MCF 10A (cell line): Measurements from ENCODE around the gene CYTH1. TPM values are rescaled to one million over a fixed set of nuclear protein-coding genes. Genes with fewer than 3 reads are reported as not detected.

Experiments used
- BruUV-seq: library from RNA; stranded (reverse); fragments of 400-500 nt; replicated peaks from 2 replicates; lab custom pipeline; 2021; lab: Mats Ljungman, UMichigan
- CTCF ChIA-PET: fragments of 300-600 bp; sonication (Branson Sonifier 250); formaldehyde crosslinking; extraction: SDS; loops from one replicate; lab custom pipeline; 2021; ENCODE audit warnings: antibody characterized with exemption, inconsistent platforms; lab: Yijun Ruan, JAX
- POLR2A ChIA-PET: fragments of 300-600, 350-650 bp; sonication (Branson Sonifier 250); formaldehyde crosslinking; extraction: SDS; loops from one replicate; lab custom pipeline; 2020; ENCODE audit warnings: antibody characterized with exemption, inconsistent platforms; lab: Yijun Ruan, JAX
- DNase-seq: peaks from one replicate; pipeline ENCODE4 v3.0.0-alpha.2; 2018; ENCODE audit not compliant: unreplicated experiment
- H3K27ac Mint-ChIP-seq: one replicate; pipeline ENCODE4 v1.8.0; 2022; ENCODE audit warnings: mild to moderate bottlenecking, low read depth, mixed read lengths; ENCODE audit not compliant: unreplicated experiment
- H3K27me3 Mint-ChIP-seq: one replicate; pipeline ENCODE4 v1.8.0; 2022; ENCODE audit warnings: mixed read lengths; ENCODE audit not compliant: insufficient read depth, unreplicated experiment
- H3K36me3 Mint-ChIP-seq: one replicate; pipeline ENCODE4 v1.8.0; 2022; ENCODE audit warnings: mild to moderate bottlenecking, moderate library complexity, mixed read lengths; ENCODE audit not compliant: insufficient read depth, unreplicated experiment
- H3K4me1 Mint-ChIP-seq: one replicate; pipeline ENCODE4 v1.8.0; 2022; ENCODE audit warnings: mixed read lengths; ENCODE audit not compliant: insufficient read depth, unreplicated experiment
- H3K4me3 Mint-ChIP-seq: one replicate; pipeline ENCODE4 v1.8.0; 2022; ENCODE audit warnings: mild to moderate bottlenecking, moderate library complexity, mixed read lengths; ENCODE audit not compliant: unreplicated experiment
- H3K9me3 Mint-ChIP-seq: one replicate; pipeline ENCODE4 v1.8.0; 2022; ENCODE audit warnings: mixed read lengths; ENCODE audit not compliant: unreplicated experiment
- intact Hi-C: fragments of 100-400 bp; cut with micrococcal nuclease; formaldehyde crosslinking; loops from 2 replicates; pipeline ENCODE4 v1.14.1; 2022
- total RNA-seq: library from RNA; stranded (reverse); gene quantifications from 2 replicates; pipeline ENCODE4 v1.2.3, GENCODE V29; 2022
- TF ChIP-seq, protein P1 (sequence below): fragments of 200-600 bp; IDR thresholded peaks from one replicate; pipeline ENCODE4 v1.8.0; 2022; ENCODE audit warnings: antibody characterized with exemption, mild to moderate bottlenecking; ENCODE audit not compliant: unreplicated experiment

The CYTH1 gene
- total RNA-seq, 1 experiment from 2014 or later = 38.5 TPM

DNA sequence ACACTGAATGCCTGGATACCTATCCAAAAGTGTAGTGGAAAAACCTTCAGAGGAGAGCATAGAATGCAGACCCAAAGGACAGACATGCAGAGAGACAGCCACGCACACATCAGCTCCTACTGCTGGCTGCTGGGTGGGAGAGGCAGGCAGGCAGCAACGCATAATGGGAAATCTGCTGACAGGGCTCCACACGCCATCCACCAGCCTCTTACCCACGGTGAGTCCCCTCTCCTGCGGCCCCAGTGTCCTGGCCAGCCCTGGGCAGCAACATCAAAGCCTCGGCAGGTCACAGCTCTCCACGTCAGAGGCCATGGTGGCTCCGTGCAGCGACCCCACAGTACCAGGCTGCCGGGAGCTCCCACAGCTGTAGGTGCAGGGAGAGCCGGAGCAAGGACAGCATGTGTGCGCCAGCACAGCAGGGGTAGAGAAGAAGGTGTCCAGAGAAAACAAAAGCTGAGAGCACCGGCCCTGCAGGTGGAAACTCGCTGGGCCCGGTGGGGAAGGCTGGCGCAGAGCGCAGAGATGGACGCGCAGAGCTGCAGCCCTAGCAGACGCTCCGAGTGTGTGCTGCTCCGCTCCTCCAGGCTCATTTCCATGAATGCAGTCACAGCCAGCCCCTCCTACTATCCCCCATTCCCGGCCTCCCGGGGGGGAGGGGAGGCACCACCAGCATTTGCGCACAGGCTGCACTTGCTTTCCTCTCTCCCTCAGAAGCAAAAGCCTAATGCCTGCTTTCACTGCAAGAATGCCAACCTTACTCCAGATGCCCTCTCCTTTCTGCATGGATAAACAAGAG, 58.9 kb downstream of the CYTH1 start:
- POLR2A ChIA-PET = interaction anchor here (0.7 to 3.5 kb wide), 3 partner anchors 10 to 1056 kb away, joined by 3 to 23 read pairs (median 3); no protein-coding TSS in a partner anchor
- no peak for DNase-seq
- Mint-ChIP-seq H3K4me3 (no peak overlapping the region), H3K27ac (no peak overlapping the region), H3K27me3 (no peaks in the 10 kb centered on the region), H3K9me3 (no peaks in the 10 kb centered on the region), H3K4me1 (peaks cover 36% of the 10 kb centered on the region), H3K36me3 (peaks cover 6% of the 10 kb centered on the region)
- no TSS peak for BruUV-seq
- CTCF ChIA-PET = interaction anchor here (0.5 to 2.8 kb wide), 6 partner anchors 12 to 302 kb away, joined by 3 to 9 read pairs (median 3); no protein-coding TSS in a partner anchor
- TF ChIP-seq, protein P1, sequence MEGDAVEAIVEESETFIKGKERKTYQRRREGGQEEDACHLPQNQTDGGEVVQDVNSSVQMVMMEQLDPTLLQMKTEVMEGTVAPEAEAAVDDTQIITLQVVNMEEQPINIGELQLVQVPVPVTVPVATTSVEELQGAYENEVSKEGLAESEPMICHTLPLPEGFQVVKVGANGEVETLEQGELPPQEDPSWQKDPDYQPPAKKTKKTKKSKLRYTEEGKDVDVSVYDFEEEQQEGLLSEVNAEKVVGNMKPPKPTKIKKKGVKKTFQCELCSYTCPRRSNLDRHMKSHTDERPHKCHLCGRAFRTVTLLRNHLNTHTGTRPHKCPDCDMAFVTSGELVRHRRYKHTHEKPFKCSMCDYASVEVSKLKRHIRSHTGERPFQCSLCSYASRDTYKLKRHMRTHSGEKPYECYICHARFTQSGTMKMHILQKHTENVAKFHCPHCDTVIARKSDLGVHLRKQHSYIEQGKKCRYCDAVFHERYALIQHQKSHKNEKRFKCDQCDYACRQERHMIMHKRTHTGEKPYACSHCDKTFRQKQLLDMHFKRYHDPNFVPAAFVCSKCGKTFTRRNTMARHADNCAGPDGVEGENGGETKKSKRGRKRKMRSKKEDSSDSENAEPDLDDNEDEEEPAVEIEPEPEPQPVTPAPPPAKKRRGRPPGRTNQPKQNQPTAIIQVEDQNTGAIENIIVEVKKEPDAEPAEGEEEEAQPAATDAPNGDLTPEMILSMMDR = no peak
- intact Hi-C loops = no loop called here

GRCh38 chr17:78722246-78722761, 59.8 kb downstream of the CYTH1 start:
- Mint-ChIP-seq H3K36me3 (peaks cover 6% of the 10 kb centered on the region), H3K27me3 (no peaks in the 10 kb centered on the region), H3K9me3 (no peaks in the 10 kb centered on the region), H3K4me1 (peaks cover 44% of the 10 kb centered on the region), H3K4me3 (no peak overlapping the region), H3K27ac (no peak overlapping the region)
- ChIA-PET POLR2A (interaction anchor here (0.7 to 3.5 kb wide), 3 partner anchors 11 to 25 kb away, joined by 3 to 23 read pairs (median 3); no protein-coding TSS in a partner anchor), CTCF (interaction anchor here (0.7 to 2.8 kb wide), 5 partner anchors 13 to 301 kb away, joined by 3 to 9 read pairs (median 3); no protein-coding TSS in a partner anchor)
- intact Hi-C loops = no loop called here
- TF ChIP-seq, protein P1 = no peak
- DNase-seq = no peak
- no TSS peak for BruUV-seq

- BruUV-seq = no TSS peak
- Mint-ChIP-seq H3K27ac (no peak overlapping the region), H3K36me3 (no peaks in the 10 kb centered on the region), H3K27me3 (no peaks in the 10 kb centered on the region), H3K4me3 (no peak overlapping the region), H3K9me3 (no peaks in the 10 kb centered on the region), H3K4me1 (peaks cover 64% of the 10 kb centered on the region)
- TF ChIP-seq, protein P1 = no peak
- DNase-seq = no peak
- POLR2A ChIA-PET = interaction anchor here (1.2 to 7.9 kb wide), 3 partner anchors 16 to 23 kb away, joined by 3 to 131 read pairs (median 23); no protein-coding TSS in a partner anchor
- CTCF ChIA-PET = no interaction called here
- intact Hi-C loops = no loop called here
These were observed 62.3 kb downstream of the CYTH1 start for GRCh38 chr17:78719630-78720298.
